Stimulated activated CD4-positive, alpha-beta T cell treated with anti-CD3 and anti-CD28 coated beads, Interleukin-4, amount 100 ng/mL, for 1 hour (primary cell): ENCODE results near the gene SLC25A47.
"Not testable (repeated sequence)": the region's sequence is repeated elsewhere in the genome, so short reads cannot be mapped to it uniquely, and the experiment has no call there.

Experiments
- DNase-seq: peaks from one replicate; pipeline ENCODE4 v3.0.0-alpha.2; 2020

SLC25A47 gene

DNA sequence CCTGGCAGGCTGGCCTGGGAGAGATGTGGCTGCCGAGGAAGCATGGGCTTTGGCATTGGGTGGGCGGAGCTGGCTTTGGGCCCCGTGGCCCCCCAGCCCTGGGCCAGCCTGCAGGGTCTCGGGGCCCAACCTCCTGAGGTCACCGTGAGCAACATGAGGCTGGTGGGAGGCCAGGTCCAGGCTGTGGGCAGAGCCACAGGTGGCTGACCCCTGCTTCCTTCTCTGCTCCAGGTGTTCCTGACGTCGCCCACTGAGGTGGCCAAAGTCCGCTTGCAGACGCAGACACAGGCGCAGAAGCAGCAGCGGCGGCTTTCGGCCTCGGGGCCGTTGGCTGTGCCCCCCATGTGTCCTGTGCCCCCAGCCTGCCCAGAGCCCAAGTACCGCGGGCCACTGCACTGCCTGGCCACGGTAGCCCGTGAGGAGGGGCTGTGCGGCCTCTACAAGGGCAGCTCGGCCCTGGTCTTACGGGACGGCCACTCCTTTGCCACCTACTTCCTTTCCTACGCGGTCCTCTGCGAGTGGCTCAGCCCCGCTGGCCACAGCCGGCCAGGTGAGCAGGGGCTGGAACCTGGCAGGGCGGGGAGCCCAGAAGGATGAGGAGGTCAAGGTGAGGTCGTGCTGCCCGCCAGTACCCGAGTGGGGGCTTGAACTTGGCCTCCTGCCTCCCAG lies 5.5 kb downstream of the SLC25A47 start:
- DNase-seq, result no peak

DNA sequence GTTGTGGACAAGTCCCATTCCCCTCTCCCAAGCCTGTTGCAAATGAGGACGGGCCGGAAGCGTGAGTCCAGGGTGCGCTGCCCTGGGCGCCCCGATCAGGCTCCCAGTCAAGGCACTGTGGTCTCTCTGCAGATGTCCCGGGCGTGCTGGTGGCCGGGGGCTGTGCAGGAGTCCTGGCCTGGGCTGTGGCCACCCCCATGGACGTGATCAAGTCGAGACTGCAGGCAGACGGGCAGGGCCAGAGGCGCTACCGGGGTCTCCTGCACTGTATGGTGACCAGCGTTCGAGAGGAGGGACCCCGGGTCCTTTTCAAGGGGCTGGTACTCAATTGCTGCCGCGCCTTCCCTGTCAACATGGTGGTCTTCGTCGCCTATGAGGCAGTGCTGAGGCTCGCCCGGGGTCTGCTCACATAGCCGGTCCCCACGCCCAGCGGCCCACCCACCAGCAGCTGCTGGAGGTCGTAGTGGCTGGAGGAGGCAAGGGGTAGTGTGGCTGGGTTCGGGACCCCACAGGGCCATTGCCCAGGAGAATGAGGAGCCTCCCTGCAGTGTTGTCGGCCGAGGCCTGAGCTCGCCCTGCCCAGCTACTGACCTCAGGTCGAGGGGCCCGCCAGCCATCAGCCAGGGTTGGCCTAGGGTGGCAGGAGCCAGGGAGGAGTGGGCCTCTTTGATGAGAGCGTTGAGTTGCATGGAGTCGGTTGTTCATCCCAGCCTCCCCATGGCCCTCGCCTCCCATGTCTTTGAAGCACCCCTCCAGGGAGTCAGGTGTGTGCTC lies 6.3 kb downstream of the SLC25A47 start:
- no peak for DNase-seq

DNA sequence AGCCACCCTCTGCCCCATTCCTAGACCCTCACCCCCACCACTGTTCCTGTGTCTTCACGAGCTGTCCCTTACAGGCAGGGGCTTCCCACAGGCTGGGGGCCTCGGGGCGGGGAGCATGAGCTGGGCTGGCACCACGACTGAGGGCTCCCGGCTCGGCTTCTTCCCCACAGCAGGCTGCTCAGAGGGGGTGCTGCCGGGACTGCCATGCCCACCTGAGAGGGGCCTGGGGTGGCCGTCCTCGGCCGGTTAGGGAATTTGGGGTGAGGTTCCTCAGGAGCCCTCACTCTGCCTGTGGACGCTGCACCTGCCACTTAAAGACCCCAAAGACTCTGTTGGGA lies 6.8 kb downstream of the SLC25A47 start:
- no peak for DNase-seq

DNA sequence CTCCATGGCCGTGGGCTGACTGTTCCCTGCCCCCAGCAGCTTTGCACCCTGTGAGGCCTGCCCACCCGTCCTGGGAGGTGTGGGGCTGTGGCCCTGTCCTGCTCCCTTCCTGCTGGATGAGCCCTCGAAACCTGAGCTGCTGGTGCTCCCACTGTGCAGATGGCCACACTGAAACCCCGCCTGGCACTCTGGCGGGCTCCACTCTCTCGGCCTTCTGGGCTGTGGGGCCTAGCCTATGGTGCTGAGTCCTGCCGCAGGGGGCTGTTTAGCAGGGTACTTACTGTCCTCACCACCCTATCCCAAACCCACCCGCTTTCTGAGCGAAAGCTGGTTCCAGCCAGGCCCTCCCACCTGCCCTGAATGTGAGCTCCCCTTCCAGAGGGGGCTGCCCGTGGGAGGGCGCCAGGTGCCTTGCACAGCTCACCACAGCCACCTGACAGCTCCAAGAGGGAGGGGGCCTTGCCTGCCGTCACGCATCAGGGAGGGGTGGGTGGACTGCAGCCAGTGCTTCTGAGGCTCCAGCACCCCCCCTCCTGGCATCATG lies 7.3 kb downstream of the SLC25A47 start:
- DNase-seq, result no peak

DNA sequence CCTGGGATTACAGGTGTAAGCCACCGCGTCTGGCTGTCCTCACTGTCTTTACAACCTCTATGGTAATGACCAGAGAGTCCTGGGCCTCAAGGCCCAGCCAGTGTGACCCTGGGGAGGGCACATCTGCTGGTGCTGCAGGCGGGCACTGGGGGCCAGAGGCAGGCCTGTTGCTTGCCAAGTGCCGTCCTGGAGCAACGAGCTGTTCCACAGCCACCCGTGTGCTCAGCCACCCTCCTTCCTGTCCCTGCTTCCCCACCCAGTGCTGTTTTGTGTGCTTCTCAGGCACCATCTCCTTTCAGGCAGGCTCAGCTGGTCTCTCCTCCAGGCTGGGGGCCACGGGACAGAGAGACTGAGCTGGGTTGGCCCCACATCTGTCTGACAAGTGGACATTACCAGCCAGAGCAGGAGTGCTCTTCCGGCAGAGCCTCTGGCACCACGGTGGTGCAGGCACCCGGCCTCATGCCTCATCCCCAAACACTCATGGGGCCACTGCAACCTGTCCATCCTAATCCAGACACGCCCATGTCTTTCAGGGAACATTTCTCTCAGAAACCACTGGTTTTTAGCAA lies 9.0 kb downstream of the SLC25A47 start:
- DNase-seq, result no peak

DNA sequence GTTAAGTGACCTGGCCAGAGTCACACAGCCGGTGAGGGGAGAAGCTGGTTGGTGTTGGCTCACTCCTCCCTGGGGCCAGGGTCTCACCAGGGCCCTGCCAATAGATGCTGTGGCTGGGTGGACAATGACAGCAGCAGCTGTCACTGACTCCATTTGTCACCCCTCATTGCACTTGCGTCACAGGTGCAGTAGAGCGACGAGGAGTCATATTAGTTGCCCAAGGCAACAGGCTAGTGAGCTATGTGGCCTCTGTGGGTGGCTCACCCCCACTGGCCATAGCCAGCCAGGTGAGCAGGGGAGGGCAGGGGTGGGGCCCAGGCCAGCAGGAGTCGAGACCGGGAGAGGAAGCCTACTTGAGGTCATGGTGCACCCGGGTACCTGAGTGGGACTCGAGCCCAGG lies 9.7 kb downstream of the SLC25A47 start:
- no peak for DNase-seq

DNA sequence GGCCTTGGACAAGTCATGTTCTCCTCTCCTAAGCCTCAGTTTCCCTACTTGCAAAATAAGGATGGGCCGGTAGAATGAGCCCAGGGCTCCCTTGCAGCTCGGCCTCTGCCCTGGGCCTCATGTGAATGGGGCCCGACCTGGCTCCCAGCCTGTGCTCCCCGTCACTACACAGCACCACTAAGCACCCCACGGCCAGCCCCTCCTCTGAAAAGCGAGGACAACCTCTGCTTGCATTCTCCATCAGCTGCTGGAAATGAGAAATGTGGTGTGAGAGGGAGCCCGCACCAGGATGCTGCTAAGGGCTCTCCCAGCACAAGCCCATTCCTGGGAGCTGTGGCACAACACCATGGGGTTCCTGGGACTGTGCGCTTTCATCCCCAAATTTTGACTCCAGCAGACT lies 10.2 kb downstream of the SLC25A47 start:
- DNase-seq, result no peak

DNA sequence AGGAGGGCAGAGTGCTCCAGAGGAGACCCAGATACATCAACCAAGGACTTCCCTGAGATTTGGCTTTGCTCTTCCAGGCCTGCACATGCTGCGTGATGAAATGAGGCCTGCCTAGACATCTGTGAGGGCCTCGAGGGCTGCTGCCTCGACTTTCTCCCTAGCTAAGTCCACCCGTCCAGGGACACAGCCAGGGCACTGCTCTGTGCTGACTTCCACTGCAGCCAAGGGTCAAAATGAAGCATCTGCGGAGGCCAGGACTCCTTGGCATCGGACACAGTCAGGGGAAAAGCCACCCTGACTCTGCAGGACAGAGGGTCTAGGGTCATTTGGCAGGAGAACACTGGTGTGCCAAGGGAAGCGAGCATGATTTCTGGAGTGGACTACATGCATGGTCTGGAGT lies 10.7 kb downstream of the SLC25A47 start:
- no peak for DNase-seq

DNA sequence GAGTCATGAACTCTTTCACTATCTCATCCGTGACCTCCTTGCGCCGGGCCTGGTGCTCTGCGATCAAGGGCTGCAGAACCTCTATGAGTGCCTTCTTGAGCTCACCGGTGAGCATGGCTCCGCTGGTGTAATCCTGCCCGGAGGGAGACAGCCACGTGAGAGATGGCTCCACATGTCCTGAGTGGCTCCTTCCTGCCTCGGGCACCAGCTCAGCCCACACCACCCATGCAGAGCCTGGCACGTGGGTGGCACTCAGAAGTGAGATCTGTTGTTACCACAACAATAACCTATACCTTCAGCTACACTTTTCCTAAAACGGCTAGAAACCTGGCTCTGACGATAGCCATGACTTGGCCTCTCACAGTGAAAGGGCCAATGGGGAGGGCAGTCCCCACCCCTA lies 11.8 kb downstream of the SLC25A47 start:
- DNase-seq, result no peak

DNA sequence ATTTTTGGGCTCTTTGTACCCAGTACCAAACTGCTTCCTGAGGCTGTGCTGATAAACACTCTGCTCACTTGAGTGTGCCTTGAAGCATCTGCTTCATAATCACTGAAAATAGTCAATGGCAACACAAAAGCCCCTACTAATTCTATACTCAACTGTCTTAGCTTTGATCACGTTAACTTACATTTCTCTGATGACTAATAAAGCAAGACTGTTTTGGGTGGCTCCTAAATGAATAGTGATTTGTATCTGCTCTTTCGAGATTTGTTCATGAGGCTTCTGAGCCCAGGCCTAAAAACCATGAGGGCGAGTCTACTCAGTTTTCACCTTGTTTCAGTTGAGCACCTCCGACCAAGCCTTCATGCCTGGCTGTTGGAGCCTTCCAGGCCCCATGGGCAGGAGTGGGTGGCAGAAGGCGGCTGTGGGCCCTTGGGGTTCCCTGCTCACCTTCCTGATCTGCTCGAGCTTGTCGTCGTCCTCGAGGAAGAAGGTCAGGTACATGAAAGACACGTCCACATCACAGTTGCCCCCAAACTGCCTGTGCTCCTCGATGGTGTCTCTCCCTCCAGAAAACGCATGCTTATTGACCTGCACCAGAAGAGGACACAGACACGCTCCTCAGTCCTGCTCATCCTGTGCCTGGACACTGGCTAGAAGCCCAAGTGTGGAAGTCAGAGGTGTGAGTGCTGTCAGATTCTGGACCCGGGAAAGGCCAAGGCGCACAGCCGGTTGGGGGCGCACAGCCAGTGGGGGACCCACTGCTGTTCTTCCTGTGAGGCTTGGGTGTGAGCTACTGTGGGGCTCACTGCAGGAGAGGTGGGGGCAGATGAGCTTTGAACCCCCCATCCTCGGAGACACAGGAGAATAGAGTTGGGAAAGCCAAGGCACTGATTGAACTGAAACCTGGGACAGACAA lies 13.7 kb downstream of the SLC25A47 start:
- no peak for DNase-seq

DNA sequence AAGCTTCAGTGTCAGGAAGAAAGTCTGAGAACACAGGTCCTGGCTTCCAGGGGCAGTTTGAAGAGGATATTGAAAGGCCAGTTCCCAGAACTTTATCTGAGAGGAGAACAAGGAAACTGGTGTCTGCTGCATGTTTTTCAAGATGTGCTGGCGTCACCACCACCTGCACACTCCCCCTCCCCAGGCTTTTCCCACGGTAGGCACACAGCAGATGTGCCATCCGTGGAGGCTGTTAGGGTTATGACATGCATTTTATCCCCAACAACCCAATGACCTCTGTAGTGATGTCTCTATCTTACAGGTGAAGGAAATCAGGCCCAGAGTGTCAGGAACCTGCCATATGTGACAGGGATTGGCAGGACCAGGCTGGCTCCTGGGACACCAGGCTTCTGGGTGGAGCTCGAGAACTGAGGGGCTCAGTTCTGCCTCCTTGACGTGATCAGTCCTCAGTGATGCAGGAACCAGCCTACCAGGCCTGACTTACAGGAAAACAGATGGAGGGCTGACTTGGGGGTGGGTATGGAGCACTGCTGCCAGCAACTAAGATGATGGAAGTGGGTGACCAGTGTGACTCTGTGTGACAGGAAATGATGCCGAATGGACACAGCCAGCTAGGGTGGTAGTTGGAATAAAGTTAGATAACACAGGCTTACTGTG lies 16.8 kb downstream of the SLC25A47 start:
- DNase-seq, result no peak

DNA sequence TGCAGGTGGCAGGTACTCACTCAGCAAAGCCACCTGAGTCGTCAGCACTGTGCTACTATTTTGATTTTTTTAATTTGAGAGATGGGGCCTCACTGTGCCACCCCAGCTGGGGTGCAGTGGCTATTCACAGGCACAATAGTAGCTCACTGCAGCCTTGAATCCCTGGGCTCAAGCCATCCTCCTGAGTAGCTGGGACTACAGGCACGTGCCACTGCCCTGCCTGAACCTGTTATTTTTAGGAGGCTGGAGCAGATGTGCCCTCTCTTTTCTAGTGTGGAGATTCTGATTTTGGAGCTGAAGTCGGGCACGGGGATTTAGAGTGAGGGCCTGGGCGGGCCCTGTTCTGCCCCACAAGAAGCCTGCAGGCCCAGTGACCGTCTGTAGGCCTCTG lies 17.3 kb downstream of the SLC25A47 start:
- no peak for DNase-seq

DNA sequence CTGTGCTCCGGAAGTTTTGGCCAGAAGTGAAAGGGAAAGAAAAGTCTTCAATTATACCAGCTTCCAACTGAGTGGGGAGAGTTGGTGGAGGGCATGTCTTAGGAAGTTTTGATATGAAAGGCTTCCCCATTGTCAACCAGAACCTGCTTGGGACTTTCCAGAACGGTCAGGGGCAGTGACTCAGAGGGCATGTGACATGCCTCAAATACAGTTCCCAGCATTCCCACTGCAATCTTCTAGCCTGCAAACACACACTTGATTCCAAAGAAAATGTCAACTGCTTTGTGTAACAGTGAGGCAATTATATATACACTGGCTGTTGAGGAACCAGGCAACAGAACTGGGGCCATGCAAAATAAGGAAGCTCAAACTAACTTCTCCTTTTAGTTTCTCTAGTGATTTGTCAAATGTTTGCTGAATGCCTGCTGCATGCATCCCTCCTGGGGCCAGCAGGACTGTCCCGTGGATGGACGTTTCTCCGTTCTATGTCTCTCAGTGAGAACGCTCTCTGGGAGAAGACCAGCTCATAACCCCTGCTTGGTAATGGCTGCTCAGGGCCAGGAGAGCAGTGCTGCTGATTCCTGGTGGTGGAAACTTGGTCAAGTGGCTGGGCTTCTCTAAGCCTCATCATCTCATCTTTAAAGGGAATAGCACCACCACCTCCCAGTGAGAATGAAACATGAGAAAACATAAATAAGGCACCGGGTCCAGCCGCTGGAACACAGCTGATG lies 18.3 kb downstream of the SLC25A47 start:
- DNase-seq, result no peak

DNA sequence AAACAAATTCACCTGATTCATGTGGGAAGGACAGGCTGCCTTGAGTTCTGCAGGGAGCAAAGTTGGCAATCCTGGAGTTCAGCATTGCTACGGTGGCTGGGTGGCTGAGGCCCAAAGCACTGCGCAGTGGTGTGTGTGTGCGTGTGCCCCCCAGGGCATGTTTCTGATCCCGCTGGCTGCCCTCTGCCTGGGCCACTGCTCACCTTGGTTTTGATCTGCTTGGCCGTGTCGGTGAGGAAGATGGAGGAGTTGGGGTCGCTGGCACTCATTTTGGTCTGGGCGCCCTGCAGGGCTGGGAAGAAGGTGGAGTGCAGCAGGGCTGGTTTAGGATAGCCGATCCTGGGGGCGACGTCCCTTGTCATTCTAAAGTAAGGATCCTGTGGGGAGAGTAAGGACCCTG lies 19.1 kb downstream of the SLC25A47 start:
- no peak for DNase-seq

DNA sequence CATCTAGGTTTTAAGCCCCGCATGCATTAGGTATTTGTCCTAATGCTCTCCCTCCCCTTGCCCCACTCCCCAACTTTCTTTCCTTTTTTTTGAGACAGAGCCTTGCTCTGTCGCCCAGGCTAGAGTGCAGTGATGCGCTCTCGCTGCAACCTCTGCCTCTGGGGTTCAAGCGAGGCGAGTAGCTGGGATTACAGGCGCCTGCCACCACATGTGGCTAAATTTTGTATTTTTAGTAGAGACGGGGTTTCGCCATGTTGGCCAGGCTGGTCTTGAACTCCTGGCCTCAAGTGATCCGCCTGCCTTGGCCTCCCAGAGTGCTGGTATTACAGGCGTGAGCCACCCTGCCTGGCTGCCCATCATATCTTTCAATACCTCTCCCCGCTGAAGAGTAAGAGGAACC lies 19.7 kb downstream of the SLC25A47 start:
- DNase-seq, result not testable (repeated sequence)

DNA sequence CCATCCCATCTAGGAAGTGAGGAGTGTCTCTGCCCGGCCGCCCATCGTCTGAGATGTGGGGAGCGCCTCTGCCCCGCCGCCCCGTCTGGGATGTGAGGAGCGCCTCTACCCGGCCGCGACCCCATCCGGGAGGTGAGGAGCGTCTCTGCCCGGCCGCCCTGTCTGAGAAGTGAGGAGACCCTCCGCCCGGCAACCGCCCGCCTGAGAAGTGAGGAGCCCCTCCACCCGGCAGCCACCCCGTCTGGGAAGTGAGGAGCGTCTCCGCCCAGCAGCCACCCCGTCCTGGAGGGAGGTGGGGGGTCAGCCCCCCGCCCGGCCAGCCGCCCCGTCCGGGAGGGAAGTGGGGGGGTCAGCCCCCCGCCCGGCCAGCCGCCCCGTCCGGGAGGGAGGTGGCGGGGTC lies 21.5 kb downstream of the SLC25A47 start:
- DNase-seq, result not testable (repeated sequence)

DNA sequence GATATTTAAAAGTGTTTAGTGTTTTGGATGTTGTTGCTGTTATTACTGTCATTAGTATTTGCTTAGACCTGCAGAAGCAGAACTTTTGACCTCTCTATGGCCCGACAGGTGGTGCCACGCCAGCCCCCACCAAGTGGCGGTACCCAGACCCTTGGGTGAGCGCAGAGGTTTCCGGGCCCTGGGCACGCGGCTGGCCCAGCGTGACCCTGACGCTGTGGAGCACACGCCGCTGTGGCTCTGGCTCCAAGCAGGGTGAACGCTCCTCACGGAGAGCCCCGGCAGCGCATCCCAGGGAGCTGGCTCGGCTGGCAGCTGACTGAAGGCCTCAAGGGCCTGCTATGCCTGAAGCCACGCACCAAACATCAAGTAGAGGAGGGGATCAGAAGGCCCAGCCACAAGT lies 22.6 kb downstream of the SLC25A47 start:
- no peak for DNase-seq

DNA sequence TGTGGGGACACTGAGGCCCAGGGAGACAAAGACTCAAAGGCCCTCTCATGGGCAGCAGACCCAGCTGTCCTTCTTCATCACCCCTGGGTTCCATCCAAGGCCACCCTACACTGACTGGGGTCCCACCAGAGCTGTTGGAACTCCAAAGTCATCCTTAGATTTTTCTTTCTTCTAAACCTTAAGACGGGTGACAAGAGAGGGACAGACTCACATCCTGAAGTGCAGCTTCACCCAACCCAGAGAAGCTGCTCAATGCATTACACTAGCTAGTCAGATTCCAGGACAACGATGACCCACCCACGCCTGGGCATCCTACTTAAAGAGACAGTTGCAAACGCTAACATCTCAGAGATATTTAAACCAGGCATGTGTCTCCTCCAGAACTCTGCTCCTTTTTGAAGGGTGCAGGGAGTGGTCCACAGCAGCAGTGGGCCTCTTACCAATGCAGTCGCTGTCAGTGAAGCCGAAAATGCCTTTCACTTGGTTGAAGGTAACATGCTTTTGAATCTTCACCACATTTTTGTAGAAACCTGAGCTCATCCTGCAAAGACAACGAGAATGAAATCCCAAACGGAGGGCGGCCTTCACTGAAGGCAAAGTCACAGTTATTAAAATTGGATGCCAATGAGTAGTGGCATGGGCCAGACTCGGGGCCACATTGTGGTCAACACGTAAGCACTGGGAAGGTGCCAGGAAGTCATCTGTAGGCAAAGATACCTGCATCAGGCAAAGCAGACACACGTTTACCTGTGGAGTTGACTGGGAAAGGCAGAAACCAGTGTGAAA lies 23.4 kb downstream of the SLC25A47 start:
- no peak for DNase-seq

DNA sequence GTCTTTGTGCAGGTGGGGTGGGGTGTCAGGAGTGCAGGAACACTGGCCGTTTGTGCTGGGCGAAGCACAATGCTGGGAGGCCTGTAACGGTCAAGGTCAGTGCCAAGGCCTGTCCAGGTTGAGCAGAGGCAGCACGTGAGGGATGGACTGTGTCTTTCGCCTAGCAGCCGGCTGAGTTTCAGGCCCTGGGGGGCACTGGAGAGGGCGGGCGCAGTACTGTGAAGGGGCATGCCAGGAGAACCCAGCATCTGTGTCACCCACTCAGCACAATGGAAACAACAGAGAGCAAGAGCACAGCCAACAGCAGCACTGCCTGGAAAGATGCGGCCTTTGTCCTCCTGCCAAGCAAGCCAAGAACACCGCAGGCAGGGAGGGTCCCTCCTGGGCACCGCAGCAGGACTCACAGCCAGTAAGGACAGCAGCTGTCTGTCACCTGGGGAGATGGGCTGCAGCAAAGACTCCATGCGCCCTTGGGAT lies 25.2 kb downstream of the SLC25A47 start:
- DNase-seq, result no peak

DNA sequence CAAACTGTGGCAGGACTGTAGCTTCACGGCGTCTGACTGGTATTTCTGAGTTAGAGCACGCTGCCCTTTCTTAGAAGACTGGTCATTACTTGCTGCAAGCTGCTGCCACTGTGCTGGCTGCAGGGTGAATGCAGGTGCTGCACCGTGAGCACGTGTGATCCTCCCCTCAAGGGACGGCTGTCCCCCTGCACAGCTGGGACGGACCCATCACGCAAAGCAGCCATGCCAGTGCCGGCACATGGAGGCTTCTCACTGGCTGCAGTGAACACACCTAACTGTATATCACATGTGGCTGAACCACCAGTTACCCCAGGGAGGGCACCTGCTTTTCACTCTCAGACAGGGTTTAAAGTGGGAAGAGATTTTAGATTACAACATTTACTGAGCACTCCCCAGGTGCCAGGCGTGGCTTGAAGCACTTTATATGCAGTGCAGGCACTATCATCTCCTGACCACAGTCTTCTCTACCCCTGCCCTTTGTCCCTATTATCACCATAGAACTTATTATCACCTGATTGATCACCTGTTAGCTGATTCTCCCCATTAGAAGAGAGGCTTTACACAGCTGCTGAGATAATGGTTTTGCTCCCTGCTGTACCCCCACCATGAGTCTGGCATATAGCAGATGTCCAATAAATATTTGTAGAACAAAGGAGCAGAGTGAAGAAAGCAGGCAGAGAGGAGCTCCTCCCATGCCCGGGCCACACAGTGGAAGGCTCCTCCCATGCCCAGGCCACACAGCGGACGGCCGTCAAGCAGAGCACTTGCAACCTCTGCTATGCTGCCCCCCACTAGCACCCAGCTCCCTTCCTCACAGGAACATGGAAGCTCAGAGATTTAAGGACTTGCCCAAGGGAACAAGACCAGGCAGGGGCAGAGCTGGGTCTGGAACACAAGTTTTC lies 25.9 kb downstream of the SLC25A47 start:
- no peak for DNase-seq
